HL-60 (cell line): ENCODE measurements around the gene RAP1GAP.

Experiments
- DNase-seq, 2 experiments: peaks; one replicate each; pipeline ENCODE4 v3.0.0-alpha.2; 2010 to 2020; ENCODE audit warnings: low read depth in 1 of 2, low spot score in 1 of 2
- H3K27ac ChIP-seq: fragments of 250-450 bp; sonication (Bioruptor Pico); replicated peaks from 2 replicates; pipeline ENCODE4 v1.5.1; 2020; ENCODE audit warnings: mild to moderate bottlenecking, moderate library complexity
- H3K27me3 ChIP-seq: fragments of 250-450 bp; sonication (Bioruptor Pico); 2 replicates; pipeline ENCODE4 v1.5.1; 2021; ENCODE audit warnings: mild to moderate bottlenecking, moderate library complexity; ENCODE audit not compliant: insufficient read depth, poor library complexity, severe bottlenecking
- H3K4me3 ChIP-seq: replicated peaks from 2 replicates; pipeline ENCODE4 v1.5.1; 2011; ENCODE audit warnings: mild to moderate bottlenecking, control low read depth, low read length; ENCODE audit not compliant: insufficient read depth
- GABPA ChIP-seq: IDR thresholded peaks from 2 replicates; pipeline ENCODE4 v1.6.1; 2012; ENCODE audit warnings: low read depth
- POLR2AphosphoS5 ChIP-seq: IDR thresholded peaks from 2 replicates; pipeline ENCODE4 v1.6.1; 2012; ENCODE audit warnings: low read depth
- REST ChIP-seq: IDR thresholded peaks from 2 replicates; pipeline ENCODE4 v1.6.1; 2012; ENCODE audit warnings: low read depth; ENCODE audit not compliant: insufficient replicate concordance
- SPI1 ChIP-seq: IDR thresholded peaks from 2 replicates; pipeline ENCODE4 v1.6.1; 2012; ENCODE audit warnings: low read depth, mild to moderate bottlenecking, borderline replicate concordance
- TF ChIP-seq, protein P1 (sequence below): IDR thresholded peaks from one replicate; pipeline ENCODE4 v1.5.1; 2011; ENCODE audit warnings: low read length, control low read depth, inconsistent platforms; ENCODE audit not compliant: insufficient read depth

Gene RAP1GAP

GRCh38 chr1:21707086-21707840 lies 38.1 kb upstream of the RAP1GAP start:
- H3K27ac ChIP-seq, result peak overlapping the region; percentile 16; the same call in 1 of the 2 replicates
- DNase-seq, result no peak
- TF ChIP-seq REST, result no peak
- no peak overlapping the region for H3K4me3 ChIP-seq
- no peaks in the 10 kb centered on the region for H3K27me3 ChIP-seq

DNA sequence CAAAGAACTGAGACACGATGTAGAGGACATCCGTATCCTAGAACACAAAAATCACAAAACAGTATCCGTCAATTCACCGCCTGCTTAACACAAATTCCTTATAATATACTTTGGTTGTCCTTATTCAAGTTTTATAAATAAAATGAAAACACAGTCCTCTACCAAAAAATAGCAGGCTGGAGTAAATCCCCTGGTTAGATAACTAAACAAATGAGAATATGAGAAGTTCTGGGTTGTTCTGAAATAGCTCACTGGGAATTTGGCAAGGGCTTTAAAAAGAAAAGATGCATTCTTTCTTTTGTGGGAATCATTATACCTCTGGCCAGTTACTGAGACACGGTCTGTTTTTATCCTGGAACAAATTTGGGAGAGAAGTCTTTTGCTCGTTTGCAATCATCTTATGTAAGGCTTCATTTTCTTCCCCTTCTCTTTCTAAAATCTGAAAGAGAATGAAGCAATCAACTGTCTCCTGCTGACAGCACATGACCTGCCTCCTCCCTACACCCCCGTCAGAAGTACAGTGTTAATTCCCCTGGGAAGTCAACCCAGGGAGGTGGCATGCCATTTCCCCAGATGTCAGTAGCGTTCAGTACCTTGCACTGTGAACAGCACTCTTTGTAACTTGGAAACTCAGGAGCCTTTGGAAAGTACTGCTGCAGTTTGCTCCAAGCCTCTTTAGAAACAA lies 37.1 kb upstream of the RAP1GAP start:
- no peaks in the 10 kb centered on the region for H3K27me3 ChIP-seq
- peak overlapping the region; percentile 53 for H3K27ac ChIP-seq
- H3K4me3 ChIP-seq, result no peak overlapping the region
- DNase-seq, result peak; percentile 53 to 85
- TF ChIP-seq SPI1, result peak; percentile 27; the same call in 1 of the 2 replicates
- TF ChIP-seq REST, result peak; percentile 91
- TF ChIP-seq POLR2AphosphoS5, result no peak

DNA sequence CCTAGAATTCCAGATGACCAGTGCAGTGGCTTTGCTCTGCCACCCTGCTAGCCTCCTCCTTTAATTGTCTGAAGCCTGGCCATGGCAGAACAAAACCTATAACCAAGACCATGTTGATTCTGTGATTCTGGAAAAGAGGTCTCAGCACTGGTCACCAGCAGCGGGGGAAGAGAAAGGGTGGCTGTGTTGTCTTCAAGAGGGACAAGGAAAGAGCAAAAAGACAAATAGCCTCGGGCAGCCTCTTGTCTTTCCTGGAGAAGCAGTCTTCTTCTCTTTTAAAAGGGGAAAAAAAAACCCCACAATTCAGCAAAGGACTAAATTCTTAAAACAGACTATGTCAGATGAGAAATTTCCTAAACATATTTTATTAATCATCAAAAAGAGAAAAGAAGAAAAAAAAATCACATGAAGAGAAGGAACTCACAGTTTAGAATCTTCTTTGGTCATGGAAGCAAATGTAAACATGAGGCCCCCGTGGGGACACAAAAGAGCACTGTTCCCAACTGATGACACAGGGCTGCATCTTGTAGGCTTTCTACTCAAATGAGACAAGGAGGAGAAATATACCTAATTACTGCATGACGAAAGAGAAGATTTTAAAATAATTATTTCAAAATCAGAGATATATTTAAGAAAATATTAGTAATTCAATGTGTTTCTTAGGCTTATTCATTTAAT lies 36.3 kb upstream of the RAP1GAP start:
- Histone ChIP-seq H3K27me3 (no peaks in the 10 kb centered on the region), H3K27ac (peak overlapping the region; percentile 53), H3K4me3 (no peak overlapping the region)
- TF ChIP-seq POLR2AphosphoS5 (no peak), REST (no peak), SPI1 (no peak), GABPA (no peak)
- TF ChIP-seq, protein P1, sequence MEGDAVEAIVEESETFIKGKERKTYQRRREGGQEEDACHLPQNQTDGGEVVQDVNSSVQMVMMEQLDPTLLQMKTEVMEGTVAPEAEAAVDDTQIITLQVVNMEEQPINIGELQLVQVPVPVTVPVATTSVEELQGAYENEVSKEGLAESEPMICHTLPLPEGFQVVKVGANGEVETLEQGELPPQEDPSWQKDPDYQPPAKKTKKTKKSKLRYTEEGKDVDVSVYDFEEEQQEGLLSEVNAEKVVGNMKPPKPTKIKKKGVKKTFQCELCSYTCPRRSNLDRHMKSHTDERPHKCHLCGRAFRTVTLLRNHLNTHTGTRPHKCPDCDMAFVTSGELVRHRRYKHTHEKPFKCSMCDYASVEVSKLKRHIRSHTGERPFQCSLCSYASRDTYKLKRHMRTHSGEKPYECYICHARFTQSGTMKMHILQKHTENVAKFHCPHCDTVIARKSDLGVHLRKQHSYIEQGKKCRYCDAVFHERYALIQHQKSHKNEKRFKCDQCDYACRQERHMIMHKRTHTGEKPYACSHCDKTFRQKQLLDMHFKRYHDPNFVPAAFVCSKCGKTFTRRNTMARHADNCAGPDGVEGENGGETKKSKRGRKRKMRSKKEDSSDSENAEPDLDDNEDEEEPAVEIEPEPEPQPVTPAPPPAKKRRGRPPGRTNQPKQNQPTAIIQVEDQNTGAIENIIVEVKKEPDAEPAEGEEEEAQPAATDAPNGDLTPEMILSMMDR, result no peak
- DNase-seq, result no peak
